ENCODE data around the gene MYOZ3. TPM values are rescaled to one million over a fixed set of nuclear protein-coding genes. Genes with fewer than 3 reads are reported as not detected.

The MYOZ3 gene
- total RNA-seq, 1 experiment from 2014 or later = 0.10 TPM

DNA sequence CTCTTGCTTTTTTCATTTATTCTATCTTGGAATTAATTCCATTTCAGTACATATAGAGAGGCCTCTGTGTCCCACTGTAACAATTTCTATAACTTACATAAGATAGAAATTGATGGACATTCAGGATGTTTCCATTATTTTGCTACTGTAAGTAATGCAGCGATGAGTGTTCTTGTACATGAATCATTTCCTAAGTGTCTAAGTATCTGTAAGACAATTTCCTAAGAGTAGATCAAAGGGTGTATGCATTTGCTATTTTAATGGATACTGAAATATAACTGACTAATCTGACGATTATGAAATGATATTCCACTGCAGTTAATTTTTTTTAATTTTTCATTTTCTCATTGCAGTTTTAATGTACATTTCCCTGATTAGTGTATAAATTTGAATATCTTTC lies 62.8 kb downstream of the MYOZ3 start:
- Histone ChIP-seq H3K79me2 (ENCODE audit: insufficient read depth, low read length) (no peaks in the 10 kb centered on the region), H3K4me3 (replicated peaks in 1 of 2; ENCODE audit: low read depth in 1 of 2, low read length in 2 of 2) (no peak overlapping the region), H2AFZ (ENCODE audit: low read depth, low read length, poor library complexity, severe bottlenecking) (no peak overlapping the region), H3K27me3 (ENCODE audit: insufficient read depth, low read length) (no peaks in the 10 kb centered on the region), H3K9me2 (ENCODE audit: insufficient read depth) (no peaks in the 10 kb centered on the region), H3K4me2 (ENCODE audit: low read length) (no peak overlapping the region), H3K4me1 (ENCODE audit: control insufficient read depth in 1 of 2, insufficient read depth in 2 of 2, low read length in 2 of 2) (no peaks in the 10 kb centered on the region), H3K9me3 (ENCODE audit: control insufficient read depth in 1 of 2, insufficient read depth in 1 of 2, low read depth in 1 of 2, low read length in 2 of 2) (no peaks in the 10 kb centered on the region), H4K20me1 (ENCODE audit: insufficient read depth) (no peaks in the 10 kb centered on the region), H3K36me3 (ENCODE audit: control insufficient read depth in 1 of 2, insufficient read depth in 2 of 2, low read length in 2 of 2) (peaks cover 30 to 55% of the 10 kb centered on the region in 2 experiments), H3K27ac (ENCODE audit: low read depth, low read length) (no peak overlapping the region), H3K9ac (ENCODE audit: low read length) (no peak overlapping the region)
- no peak for TF ChIP-seq SRF (IDR thresholded peaks at IDR 0.05; ENCODE audit: low read depth)
- BruUV-seq (replicated peaks) = no TSS peak
- RAD21 ChIA-PET (ENCODE audit: low non-redundant PET in 1 of 2, low total read pairs in 2 of 2, uncharacterized antibody in 2 of 2, unreplicated experiment in 2 of 2) = no interaction called here
- ATAC-seq (no peak), DNase-seq (ENCODE audit: low read depth, low spot score) (no peak)
- CTCF ChIA-PET = no interaction called here
- intact Hi-C loops (cut with micrococcal nuclease) = no loop called here
- POLR2A ChIA-PET = no interaction called here

Other genes starting within 250 kb of the MYOZ3 start
- 8.9 TPM for gene CD74, start 248.3 kb upstream of the MYOZ3 start, total RNA-seq (2021; ENCODE audit: unreplicated experiment)
- gene RPS14, start 211.5 kb upstream of the MYOZ3 start, total RNA-seq (2021; ENCODE audit: unreplicated experiment) = 2,557 TPM
- gene NDST1, start 153.1 kb upstream of the MYOZ3 start, total RNA-seq (2021; ENCODE audit: unreplicated experiment) = 33.1 TPM
- 8.2 TPM for gene SYNPO, start 20.6 kb upstream of the MYOZ3 start, total RNA-seq (2021; ENCODE audit: unreplicated experiment)
- gene RBM22, start 39.8 kb downstream of the MYOZ3 start, total RNA-seq (2021; ENCODE audit: unreplicated experiment) = 61.4 TPM
- gene DCTN4, start 97.8 kb downstream of the MYOZ3 start, total RNA-seq (2021; ENCODE audit: unreplicated experiment) = 78.8 TPM
- gene SMIM3, start 117.5 kb downstream of the MYOZ3 start, total RNA-seq (2021; ENCODE audit: unreplicated experiment) = 35.4 TPM
- not detected for gene IRGM, start 185.3 kb downstream of the MYOZ3 start, total RNA-seq (2021; ENCODE audit: unreplicated experiment)
- gene ZNF300, start 243.7 kb downstream of the MYOZ3 start, total RNA-seq (2021; ENCODE audit: unreplicated experiment) = 0.05 TPM

Data from HCT116 (cell line).